Uterus (tissue), 4 donors: Measurements from ENCODE around the gene HLF. TPM values are rescaled to one million over a fixed set of nuclear protein-coding genes. Genes with fewer than 3 reads are reported as not detected.
A peak's percentile ranks its signal among the peaks of the same experiment; 100 is the strongest.

ENCODE experiments used
- DNase-seq, 2 donors: peaks; one replicate each; pipeline ENCODE4 v3.0.0-alpha.2; 2019 to 2020
- H3K27ac ChIP-seq, 2 donors: fragments of 200-600 bp; sonication (generic); 1 replicate in 1 of 2; 2 replicates in 1 of 2; pipeline ENCODE4 v1.5.1; 2016 to 2018
- H3K27me3 ChIP-seq, 2 donors: fragments of 200-600 bp; sonication (generic); one replicate each; pipeline ENCODE4 v1.5.1; 2018 to 2019; ENCODE audit warnings: control low read depth in 1 of 2
- H3K36me3 ChIP-seq, 2 donors: fragments of 200-600 bp; sonication (generic); one replicate each; pipeline ENCODE4 v1.5.1; 2019; ENCODE audit warnings: control low read depth in 1 of 2
- H3K4me1 ChIP-seq, 2 donors: fragments of 200-600 bp; sonication (generic); one replicate each; pipeline ENCODE4 v1.5.1; 2018 to 2019; ENCODE audit warnings: control low read depth in 1 of 2
- H3K4me3 ChIP-seq, 2 donors: fragments of 200-600 bp; sonication (generic); 1 replicate in 1 of 2; 2 replicates in 1 of 2; pipeline ENCODE4 v1.5.1; 2018 to 2019; ENCODE audit warnings: mild to moderate bottlenecking in 1 of 2
- H3K9me3 ChIP-seq, 2 donors: fragments of 200-600 bp; sonication (generic); one replicate each; pipeline ENCODE4 v1.5.1; 2019; ENCODE audit warnings: control low read depth in 1 of 2
- CTCF ChIP-seq, 4 experiments: fragments of 200-600 bp in 2 of 4; fragments of 450-650 bp in 2 of 4; sonication (generic) in 2 of 4; IDR thresholded peaks; one replicate each; pipeline ENCODE4 v1.5.1; 2016 to 2019; ENCODE audit warnings: antibody characterized with exemption in 4 of 4, mild to moderate bottlenecking in 2 of 4, moderate library complexity in 1 of 4
- POLR2A ChIP-seq, 2 donors: fragments of 450-650 bp; IDR thresholded peaks; one replicate each; pipeline ENCODE4 v1.6.1; 2016; ENCODE audit warnings: antibody characterized with exemption in 2 of 2, mild to moderate bottlenecking in 1 of 2, moderate library complexity in 1 of 2
- intact Hi-C: fragments of 100-400 bp; cut with DNase I; formaldehyde crosslinking; loops from one replicate; pipeline ENCODE4 v1.15.1; 2023; ENCODE audit warnings: low total_unique reads
- total RNA-seq, 4 donors: library from RNA; depleted of rRNA in 3 of 4; stranded (reverse); fragments of >200 nt in 3 of 4; gene quantifications; one replicate each; pipeline versions ENCODE4 v1.1.0 to v1.2.4, GENCODE V29; 2014 to 2023
- donor health status: DM: yes; HTN: yes; CAD: no.

The HLF gene
- total RNA-seq, 4 donors from 2014 or later = 12.0 to 81.2 (median 50.4) TPM

GRCh38 chr17:55238179-55238930 lies 26.4 kb upstream of the HLF start:
- Histone ChIP-seq H3K27ac (peak overlapping the region; percentile 78 to 90), H3K4me3 (peak overlapping the region; percentile 20 to 59), H3K27me3 (no peaks in the 10 kb centered on the region), H3K9me3 (no peaks in the 10 kb centered on the region), H3K4me1 (no peaks in the 10 kb centered on the region), H3K36me3 (no peaks in the 10 kb centered on the region)
- TF ChIP-seq CTCF (IDR thresholded peaks at IDR 0.05) (no peak), POLR2A (IDR thresholded peaks at IDR 0.05) (peak; percentile 40 to 42)
- intact Hi-C loops = no loop called here
- DNase-seq = peak; percentile 95 to 97

- TF ChIP-seq POLR2A (IDR thresholded peaks at IDR 0.05) = no peak
- Histone ChIP-seq H3K9me3 (no peaks in the 10 kb centered on the region), H3K4me3 (peak overlapping the region; percentile 20 to 59), H3K4me1 (no peaks in the 10 kb centered on the region), H3K27ac (peak overlapping the region; percentile 51 to 90), H3K36me3 (no peaks in the 10 kb centered on the region), H3K27me3 (no peaks in the 10 kb centered on the region)
- intact Hi-C loops = no loop called here
- DNase-seq = no peak
Observed at GRCh38 chr17:55238931-55239297, 25.8 kb upstream of the HLF start.

GRCh38 chr17:55241097-55241496 lies 23.7 kb upstream of the HLF start:
- no peaks in the 10 kb centered on the region for H3K9me3 ChIP-seq
- H3K4me3 ChIP-seq = no peak overlapping the region
- H3K27me3 ChIP-seq = no peaks in the 10 kb centered on the region
- intact Hi-C loops = loop anchor here (10.0 kb wide), 1 partner anchor 54 kb away; no protein-coding TSS in a partner anchor
- no peaks in the 10 kb centered on the region for H3K4me1 ChIP-seq
- H3K27ac ChIP-seq = no peak overlapping the region
- no peaks in the 10 kb centered on the region for H3K36me3 ChIP-seq
- DNase-seq = no peak
- TF ChIP-seq POLR2A (IDR thresholded peaks at IDR 0.05) (no peak), CTCF (IDR thresholded peaks at IDR 0.05) (no peak)

- intact Hi-C loops = loop anchor here (10.0 kb wide), 1 partner anchor 52 kb away; no protein-coding TSS in a partner anchor
- Histone ChIP-seq H3K36me3 (no peaks in the 10 kb centered on the region), H3K4me3 (no peak overlapping the region), H3K27me3 (no peaks in the 10 kb centered on the region), H3K27ac (no peak overlapping the region), H3K4me1 (no peaks in the 10 kb centered on the region), H3K9me3 (no peaks in the 10 kb centered on the region)
- TF ChIP-seq CTCF (IDR thresholded peaks at IDR 0.05) (no peak), POLR2A (IDR thresholded peaks at IDR 0.05) (no peak)
- DNase-seq = no peak
Observed at GRCh38 chr17:55242476-55242875, 22.3 kb upstream of the HLF start.

GRCh38 chr17:55245986-55246385 lies 18.8 kb upstream of the HLF start:
- no peaks in the 10 kb centered on the region for H3K9me3 ChIP-seq
- intact Hi-C loops = loop anchor here (10.0 kb wide), 1 partner anchor 49 kb away; no protein-coding TSS in a partner anchor
- TF ChIP-seq CTCF (IDR thresholded peaks at IDR 0.05) = no peak
- TF ChIP-seq POLR2A (IDR thresholded peaks at IDR 0.05) = no peak
- H3K27me3 ChIP-seq = no peaks in the 10 kb centered on the region
- H3K27ac ChIP-seq = no peak overlapping the region
- H3K4me1 ChIP-seq = no peaks in the 10 kb centered on the region
- DNase-seq = no peak
- no peak overlapping the region for H3K4me3 ChIP-seq
- H3K36me3 ChIP-seq = no peaks in the 10 kb centered on the region
